GM12878 (cell line): ENCODE results near the gene NEUROD6. TPM values are rescaled to one million over a fixed set of nuclear protein-coding genes. Genes with fewer than 3 reads are reported as not detected.

ENCODE experiments used
- EZH2 ChIP-seq: IDR thresholded peaks from 2 replicates; pipeline ENCODE4 v1.6.1; 2012; ENCODE audit warnings: low read depth, mild to moderate bottlenecking, control low read depth, inconsistent platforms, low read length, borderline replicate concordance; ENCODE audit not compliant: control insufficient read depth
- POU2F2 ChIP-seq: IDR thresholded peaks from 3 replicates; pipeline ENCODE4 v1.6.1; 2011; ENCODE audit warnings: low read depth, mild to moderate bottlenecking, low read length, borderline replicate concordance
- STAT1 ChIP-seq: fragments of 450-650 bp; conservative IDR thresholded peaks from 2 replicates; pipeline ENCODE4 v1.6.1; 2014; ENCODE audit warnings: antibody characterized with exemption, mild to moderate bottlenecking
- USF1 ChIP-seq: IDR thresholded peaks from 2 replicates; pipeline ENCODE4 v1.6.1; 2011; ENCODE audit warnings: borderline replicate concordance, low read depth, mild to moderate bottlenecking, moderate library complexity, mixed read lengths, low read length; ENCODE audit not compliant: insufficient read depth; ENCODE audit errors: extremely low read length
- ZSCAN29 ChIP-seq: fragments of 450-650 bp; IDR thresholded peaks from 2 replicates; pipeline ENCODE4 v1.6.1; 2017; ENCODE audit warnings: mild to moderate bottlenecking, moderate library complexity
- polyA plus RNA-seq, 11 experiments: library from polyadenylated mRNA; depleted of rRNA in 4 of 11; unstranded in 6 of 11; stranded (reverse) in 5 of 11; fragments of >200 nt; fragmentation: Nextera tagmentation in 4 of 11; fragmentation: Illumina TruSeq in 1 of 11; extraction: Ambion mirVana in 4 of 11; extraction: Trizol in 1 of 11; gene quantifications; 1 replicate in 1 of 11; 2 replicates in 10 of 11; pipeline versions ENCODE4 v1.2.1 to v1.2.3, GENCODE V29; 2011 to 2016; ENCODE audit warnings: inconsistent platforms in 2 of 11, missing spikeins in 2 of 11, low read depth in 1 of 11
- total RNA-seq, 4 experiments: library from RNA; depleted of rRNA in 3 of 4; stranded (reverse); fragments of >200 nt in 3 of 4; fragmentation: Illumina TruSeq in 1 of 4; extraction: Trizol in 1 of 4; gene quantifications; 2 replicates each; pipeline versions ENCODE4 v1.2.1 to v1.2.3, GENCODE V29; 2013 to 2021
- TF ChIP-seq, protein P1 (sequence below): fragments of 450-650 bp; IDR thresholded peaks from 2 replicates; pipeline ENCODE4 v1.6.1; 2017; ENCODE audit warnings: mild to moderate bottlenecking
- TF ChIP-seq, protein P2 (sequence below): fragments of 450-650 bp; IDR thresholded peaks from 2 replicates; pipeline ENCODE4 v1.6.1; 2017; ENCODE audit warnings: antibody characterized with exemption, mild to moderate bottlenecking, moderate library complexity

NEUROD6 gene
- total and polyA plus RNA-seq, 10 of the 15 experiments (the other 5 are each of a cell fraction or from before 2014, with no cell fraction given) = not detected

GRCh38 chr7:31345421-31345820, 4.9 kb upstream of the NEUROD6 start (continued):
- TF ChIP-seq, protein P1, sequence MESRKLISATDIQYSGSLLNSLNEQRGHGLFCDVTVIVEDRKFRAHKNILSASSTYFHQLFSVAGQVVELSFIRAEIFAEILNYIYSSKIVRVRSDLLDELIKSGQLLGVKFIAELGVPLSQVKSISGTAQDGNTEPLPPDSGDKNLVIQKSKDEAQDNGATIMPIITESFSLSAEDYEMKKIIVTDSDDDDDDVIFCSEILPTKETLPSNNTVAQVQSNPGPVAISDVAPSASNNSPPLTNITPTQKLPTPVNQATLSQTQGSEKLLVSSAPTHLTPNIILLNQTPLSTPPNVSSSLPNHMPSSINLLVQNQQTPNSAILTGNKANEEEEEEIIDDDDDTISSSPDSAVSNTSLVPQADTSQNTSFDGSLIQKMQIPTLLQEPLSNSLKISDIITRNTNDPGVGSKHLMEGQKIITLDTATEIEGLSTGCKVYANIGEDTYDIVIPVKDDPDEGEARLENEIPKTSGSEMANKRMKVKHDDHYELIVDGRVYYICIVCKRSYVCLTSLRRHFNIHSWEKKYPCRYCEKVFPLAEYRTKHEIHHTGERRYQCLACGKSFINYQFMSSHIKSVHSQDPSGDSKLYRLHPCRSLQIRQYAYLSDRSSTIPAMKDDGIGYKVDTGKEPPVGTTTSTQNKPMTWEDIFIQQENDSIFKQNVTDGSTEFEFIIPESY = no peak
- no peak for TF ChIP-seq EZH2
- TF ChIP-seq USF1 = no peak
- TF ChIP-seq POU2F2 = no peak
- TF ChIP-seq ZSCAN29 = no peak
- TF ChIP-seq STAT1 = no peak
- TF ChIP-seq, protein P2, sequence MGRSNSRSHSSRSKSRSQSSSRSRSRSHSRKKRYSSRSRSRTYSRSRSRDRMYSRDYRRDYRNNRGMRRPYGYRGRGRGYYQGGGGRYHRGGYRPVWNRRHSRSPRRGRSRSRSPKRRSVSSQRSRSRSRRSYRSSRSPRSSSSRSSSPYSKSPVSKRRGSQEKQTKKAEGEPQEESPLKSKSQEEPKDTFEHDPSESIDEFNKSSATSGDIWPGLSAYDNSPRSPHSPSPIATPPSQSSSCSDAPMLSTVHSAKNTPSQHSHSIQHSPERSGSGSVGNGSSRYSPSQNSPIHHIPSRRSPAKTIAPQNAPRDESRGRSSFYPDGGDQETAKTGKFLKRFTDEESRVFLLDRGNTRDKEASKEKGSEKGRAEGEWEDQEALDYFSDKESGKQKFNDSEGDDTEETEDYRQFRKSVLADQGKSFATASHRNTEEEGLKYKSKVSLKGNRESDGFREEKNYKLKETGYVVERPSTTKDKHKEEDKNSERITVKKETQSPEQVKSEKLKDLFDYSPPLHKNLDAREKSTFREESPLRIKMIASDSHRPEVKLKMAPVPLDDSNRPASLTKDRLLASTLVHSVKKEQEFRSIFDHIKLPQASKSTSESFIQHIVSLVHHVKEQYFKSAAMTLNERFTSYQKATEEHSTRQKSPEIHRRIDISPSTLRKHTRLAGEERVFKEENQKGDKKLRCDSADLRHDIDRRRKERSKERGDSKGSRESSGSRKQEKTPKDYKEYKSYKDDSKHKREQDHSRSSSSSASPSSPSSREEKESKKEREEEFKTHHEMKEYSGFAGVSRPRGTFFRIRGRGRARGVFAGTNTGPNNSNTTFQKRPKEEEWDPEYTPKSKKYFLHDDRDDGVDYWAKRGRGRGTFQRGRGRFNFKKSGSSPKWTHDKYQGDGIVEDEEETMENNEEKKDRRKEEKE = no peak
- TF ChIP-seq, all 136 proteins: peak for 0
